Stimulated activated CD8-positive, alpha-beta memory T cell treated with anti-CD3 and anti-CD28 coated beads, Interleukin-12 subunit alpha, Interleukin-12 subunit beta, amount 100 ng/mL, for 4 hours (primary cell): ENCODE data around the gene P2RY14.

Experiments
- DNase-seq: peaks from one replicate; pipeline ENCODE4 v3.0.0-alpha.2; 2020; ENCODE audit warnings: low read depth

P2RY14 gene

DNA sequence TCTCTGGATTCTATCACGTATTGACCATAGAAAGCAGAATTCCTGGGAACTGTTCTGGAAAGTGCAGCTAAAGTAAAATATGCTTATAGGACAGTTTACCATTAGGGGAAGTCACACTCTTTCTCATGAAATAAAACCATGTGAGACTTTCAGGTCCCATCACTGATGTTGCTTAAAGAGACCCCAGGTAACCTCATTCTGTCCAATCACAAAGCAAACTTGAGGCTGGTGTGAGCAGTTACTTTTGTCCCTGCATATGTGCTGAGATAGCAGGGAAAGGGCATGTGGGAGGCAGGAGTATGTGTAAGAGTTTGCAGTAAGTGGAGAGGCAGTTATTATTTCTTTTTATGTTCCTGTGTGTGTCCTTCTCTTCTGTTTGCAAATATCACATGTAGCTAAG, 22.2 kb upstream of the P2RY14 start:
- DNase-seq = no peak

- no peak for DNase-seq
Measured at GRCh38 chr3:151299006-151299405, 20.7 kb upstream of the P2RY14 start.

DNA sequence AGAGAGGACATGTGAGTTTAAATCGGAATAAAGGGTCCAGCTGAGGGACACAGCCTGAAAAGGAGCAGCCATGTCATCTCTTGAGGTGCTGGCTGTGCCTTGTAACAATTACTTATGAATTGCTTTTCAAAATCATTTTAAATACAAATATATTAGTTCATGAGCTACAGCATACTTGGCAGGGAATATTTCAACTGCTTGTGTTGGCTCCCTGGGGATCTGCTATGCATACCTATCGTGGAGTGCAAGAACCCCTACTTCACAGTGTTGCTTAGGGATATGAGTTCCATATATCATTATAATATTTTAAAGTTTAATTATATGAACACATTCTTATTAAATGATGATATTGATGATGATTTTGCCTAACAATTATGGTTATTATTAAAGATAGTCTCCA, 19.1 kb upstream of the P2RY14 start:
- no peak for DNase-seq

- no peak for DNase-seq
Measured at GRCh38 chr3:151296226-151296625, 17.9 kb upstream of the P2RY14 start.

DNA sequence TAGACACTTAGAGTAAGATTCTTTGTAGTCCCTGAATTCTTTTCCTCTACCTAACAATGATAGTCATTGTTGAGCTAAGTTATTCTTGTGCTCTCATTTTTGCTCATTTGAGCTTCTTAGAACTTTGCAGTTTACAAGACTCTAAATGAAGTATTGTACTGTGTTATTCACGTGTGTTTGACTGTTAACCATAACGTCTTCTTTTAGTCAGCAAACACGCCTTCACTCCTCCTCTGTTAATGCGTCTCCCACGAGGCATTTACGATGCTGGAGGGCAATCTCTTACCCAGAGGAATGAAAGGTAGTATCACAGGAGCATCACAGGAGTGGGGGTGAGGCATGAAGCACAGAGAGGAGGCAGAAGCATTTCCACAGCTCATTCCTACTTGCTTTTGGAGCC, 14.8 kb upstream of the P2RY14 start:
- no peak for DNase-seq

DNA sequence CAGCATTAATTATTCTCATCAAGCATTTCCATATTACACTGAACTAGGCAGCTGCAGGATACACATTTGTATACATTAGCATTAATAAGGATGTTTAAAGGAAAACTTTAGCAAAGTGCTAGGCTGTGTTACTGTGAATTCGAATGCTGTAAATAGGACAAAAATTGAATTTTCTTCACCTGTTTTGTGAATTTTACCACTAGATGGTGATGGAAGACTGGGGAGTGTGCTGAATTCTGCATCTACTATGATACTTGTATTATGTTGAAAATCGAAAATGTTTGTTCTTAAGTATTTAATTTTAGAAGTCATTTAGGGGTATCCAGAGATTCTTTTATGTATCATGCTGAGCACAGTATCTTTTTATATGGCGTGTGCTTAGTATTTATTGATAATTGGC, 12.3 kb upstream of the P2RY14 start:
- DNase-seq = no peak

GRCh38 chr3:151289445-151289844, 11.1 kb upstream of the P2RY14 start:
- DNase-seq = no peak

DNA sequence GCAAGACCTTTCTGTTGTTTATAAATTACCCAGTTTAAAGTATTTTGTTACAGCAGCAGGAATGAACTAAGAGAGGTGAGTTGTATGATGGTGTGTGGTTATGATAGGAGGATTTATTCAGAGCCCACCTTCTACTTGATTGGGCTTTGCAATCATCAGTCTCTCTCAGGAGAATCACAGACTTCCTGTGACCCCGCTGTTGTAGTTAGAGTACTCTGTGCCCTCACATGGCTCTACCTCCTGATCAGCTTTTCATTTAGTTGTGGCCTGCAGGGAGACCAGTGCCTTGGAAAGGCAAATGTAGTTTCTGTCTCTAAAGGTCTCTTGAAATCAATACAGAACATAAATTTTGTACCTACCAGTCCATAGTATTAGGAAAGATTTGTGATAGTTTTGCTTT, 7.6 kb upstream of the P2RY14 start:
- no peak for DNase-seq

DNA sequence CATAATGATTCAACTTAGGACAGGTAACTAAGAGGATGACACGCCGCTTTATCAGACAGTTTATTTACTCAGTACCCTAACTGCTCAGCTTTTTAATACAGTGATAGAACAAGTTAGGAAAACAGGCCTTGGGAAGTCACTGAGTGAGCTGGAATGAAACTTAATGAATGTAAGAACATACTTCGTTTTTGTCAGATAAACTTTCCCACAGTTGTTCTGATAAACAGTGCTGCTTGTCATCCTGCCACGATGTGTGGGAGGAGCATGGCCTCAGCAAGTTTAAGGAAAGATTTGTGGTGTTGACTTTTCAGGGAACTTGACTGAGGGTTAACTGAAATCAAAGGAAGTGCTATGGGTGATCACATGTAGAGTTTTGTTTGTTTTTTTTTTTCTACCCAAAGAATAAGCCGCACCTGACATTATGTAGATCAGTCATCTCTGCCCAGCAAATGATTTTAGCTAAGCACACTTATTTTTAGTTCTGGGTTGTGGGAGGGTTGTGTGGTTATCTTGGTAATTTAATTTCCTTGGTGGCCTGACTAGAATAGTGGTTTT, 5.6 kb upstream of the P2RY14 start:
- DNase-seq = no peak

DNA sequence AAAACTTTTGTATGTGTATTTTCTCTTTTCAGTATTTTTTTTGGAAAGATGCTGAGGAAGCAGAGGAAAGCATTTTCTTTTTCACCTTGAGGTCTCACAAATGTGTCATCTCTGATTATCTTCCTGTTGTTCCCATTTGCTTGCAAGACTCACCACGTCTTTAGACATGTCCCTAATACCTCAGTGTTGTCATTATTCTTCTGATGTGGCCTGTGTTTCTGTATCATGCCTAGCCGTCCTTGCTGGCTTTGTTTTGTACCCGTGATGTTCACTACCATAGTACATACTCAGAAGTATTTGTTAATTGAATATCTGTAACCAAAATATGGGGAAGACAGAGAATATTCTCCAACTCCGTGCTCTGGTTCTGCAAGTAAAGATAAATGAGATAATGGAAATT, 5.0 kb upstream of the P2RY14 start:
- no peak for DNase-seq

GRCh38 chr3:151282921-151283320, 4.6 kb upstream of the P2RY14 start:
- DNase-seq = no peak

DNA sequence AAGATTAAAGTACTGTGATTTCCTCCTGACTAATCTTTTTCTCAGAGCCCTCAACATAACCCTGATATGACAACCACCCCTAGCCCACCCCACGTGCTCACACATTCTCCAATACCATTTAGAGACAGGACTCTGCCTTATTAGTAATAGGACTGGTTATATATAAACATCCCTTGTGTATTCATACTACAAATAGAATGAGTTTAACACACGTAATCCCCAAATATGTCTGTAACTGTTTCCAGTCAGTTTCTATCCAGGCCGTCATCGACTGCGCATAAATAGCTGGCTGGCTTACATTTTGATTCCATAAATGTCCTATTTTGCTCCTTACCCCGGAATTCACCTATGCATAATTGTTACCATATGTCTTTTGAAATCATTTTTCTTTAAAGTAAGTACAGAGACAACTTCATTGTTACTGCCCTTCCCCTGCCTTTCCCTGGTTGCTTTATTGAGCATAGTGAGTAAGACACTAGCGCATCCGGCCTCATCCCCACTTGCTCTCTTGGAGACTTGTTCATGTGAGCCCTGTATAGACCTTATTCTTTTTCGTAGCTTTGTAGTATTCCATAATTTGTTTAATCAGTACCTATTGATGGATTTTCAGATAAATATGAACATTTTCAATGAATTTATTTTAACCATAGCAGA, 3.5 kb upstream of the P2RY14 start:
- DNase-seq = no peak

- DNase-seq = no peak
Measured at GRCh38 chr3:151276687-151277042, 1.7 kb downstream of the P2RY14 start.

GRCh38 chr3:151276038-151276686, 2.2 kb downstream of the P2RY14 start:
- DNase-seq = no peak

DNA sequence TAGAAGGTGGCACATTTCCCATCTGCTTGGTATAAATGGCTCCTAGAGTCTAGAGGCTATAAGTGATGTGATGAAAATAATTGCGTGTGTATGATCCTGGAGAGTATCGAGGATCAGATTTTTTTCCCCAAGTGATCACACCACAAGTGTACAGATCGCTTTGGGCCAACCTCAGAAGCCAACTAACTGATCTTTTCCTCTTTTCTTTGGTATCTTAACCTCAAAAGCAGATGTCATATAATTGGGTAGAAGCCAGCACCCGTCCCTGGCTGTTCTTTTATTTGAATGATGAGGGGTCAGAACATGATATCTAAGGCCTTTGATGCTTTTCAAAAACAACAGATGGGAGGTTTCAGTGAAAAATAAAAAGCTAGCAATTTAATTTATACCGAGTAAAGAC, 3.3 kb downstream of the P2RY14 start:
- DNase-seq = no peak

DNA sequence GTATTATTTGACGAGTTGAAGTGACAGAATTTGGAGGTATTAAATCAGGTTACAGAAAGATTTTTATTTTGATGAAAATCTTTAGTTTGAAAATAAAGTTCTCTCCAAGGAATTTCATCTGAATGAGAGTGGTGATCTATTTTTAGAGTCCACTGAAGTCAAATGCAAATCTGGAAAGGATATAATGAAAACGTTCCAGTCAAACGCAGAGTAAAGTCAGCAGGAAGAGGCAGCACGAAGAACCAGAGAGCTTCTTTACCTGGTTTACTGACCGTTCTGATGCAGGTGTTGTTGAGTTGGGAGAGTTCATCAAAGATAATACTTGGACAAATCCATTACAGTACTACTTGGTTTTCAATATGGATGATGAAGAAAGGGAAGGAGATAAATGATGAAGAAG, 8.7 kb downstream of the P2RY14 start:
- no peak for DNase-seq

DNA sequence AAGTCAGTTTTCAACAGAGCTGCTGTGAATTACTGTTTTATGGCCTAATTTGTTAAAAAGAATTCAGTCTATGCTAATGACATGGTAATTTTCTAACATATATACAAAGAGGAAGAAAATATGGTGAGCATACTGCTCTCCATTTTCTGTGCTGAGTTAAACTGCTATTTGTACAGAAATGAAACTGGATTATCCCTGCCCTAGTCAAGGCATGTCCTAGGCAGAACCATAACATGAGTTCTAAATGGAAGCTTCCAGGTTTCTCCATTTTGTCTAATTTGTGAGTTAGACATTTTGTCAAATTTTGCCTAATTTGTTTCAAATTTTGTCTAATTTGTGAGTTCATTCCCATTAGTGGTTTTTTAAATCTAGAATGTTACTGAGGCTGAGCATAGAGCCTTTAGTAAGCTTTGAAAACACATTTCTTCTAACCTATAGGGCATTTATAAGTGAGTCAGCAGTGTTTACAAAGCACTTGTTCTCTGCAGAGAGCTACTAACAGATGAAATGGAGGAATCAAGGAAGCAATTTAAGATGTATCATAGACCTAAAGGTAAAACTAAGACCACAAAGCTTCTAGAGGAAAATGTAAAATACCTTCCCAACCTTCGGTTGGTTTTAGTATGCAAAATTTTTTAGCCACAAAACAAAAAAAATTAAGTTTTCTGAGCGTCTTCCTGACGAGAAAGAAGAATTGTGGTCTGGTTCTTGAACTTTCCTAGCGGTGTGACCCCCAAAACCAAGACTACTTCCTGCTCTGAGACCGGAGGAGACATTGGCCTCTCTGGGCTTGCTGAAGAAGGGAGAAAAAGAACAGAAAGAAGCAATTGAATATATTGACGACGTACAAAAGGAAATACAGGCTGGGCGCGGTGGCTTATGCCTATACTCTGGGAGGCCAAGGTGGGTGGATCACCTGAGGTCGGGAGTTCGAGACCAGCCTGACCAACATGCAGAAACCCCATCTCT, 9.8 kb downstream of the P2RY14 start:
- no peak for DNase-seq

DNA sequence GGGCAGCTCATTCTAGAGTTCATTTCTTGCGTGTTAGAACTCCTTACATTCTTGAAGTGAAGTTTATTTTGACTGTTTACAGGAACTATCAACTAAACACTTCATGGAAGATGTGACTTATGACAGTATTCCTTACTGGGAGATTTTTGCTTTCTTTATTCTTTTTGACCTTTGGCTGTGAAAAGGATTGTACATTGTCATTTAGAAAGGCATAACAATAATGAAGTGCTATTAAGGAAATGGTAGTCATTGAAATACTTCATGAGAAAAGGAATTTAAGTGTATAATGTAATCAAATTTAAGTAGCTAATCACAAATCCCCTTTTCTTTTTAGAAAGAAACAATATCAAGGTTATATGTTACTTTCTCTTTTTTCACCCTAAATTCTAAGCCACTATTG, 11.3 kb downstream of the P2RY14 start:
- no peak for DNase-seq

- DNase-seq = no peak
Measured at GRCh38 chr3:151265866-151266265, 12.5 kb downstream of the P2RY14 start.

DNA sequence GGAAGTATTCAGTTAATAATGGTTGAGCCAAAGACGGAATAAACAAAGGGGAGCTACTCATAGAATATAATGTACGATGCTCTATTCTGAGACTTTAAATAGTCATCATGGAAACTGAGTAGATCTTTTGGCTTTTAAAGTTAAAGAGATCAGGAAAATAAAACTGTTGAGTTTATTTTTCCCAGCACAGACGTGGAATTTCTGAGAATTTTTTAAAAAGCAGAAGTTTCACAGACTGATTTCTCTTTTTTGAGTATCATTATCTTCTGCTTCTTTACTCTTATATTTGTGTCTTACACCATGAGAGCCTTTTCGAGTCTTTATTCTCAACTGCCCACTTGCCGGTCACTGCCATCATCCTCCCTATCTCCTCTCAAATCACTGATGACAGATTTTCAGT, 13.2 kb downstream of the P2RY14 start:
- DNase-seq = no peak

DNA sequence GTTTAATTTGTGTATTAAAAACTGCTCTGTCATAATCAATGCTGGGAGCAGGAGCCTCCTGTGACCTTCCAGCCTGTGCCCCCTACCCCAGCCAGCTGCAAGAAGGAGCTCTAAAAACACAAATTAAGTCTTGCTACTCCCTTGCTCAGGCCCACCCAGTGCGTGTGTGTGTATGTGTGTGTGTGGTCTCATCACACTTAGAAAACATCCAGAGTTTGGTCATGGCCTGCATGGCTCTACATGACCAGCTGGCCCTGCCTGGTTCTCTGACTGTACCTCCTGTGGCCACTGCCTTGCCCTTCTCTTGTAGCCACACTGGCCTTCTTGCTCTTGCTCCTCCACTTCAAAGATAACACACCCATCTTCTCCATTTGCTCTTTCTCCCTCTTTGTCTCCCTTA, 13.7 kb downstream of the P2RY14 start:
- no peak for DNase-seq

- no peak for DNase-seq
Measured at GRCh38 chr3:151262871-151263525, 15.3 kb downstream of the P2RY14 start.
